Measurements from ENCODE around the gene MYRFL.

- no peak for TF ChIP-seq CTCF (IDR thresholded peaks at IDR 0.05)
- TF ChIP-seq EP300 (IDR thresholded peaks at IDR 0.05): no peak
- TF ChIP-seq POLR2AphosphoS5 (IDR thresholded peaks at IDR 0.05): no peak
- no peak for TF ChIP-seq POLR2A (IDR thresholded peaks at IDR 0.05)
Measured at GRCh38 chr12:69999561-69999960, 174.5 kb downstream of the MYRFL start.

All from upper lobe of left lung (tissue), 4 donors.